Right kidney (tissue), 1 donor: ENCODE data around the gene RHPN2.
A peak's percentile ranks its signal among the peaks of the same experiment; 100 is the strongest.
"Not testable (repeated sequence)": the region's sequence is repeated elsewhere in the genome, so short reads cannot be mapped to it uniquely, and the experiment has no call there.

Experiments
- DNase-seq: peaks from one replicate; pipeline ENCODE4 v3.0.0-alpha.2; 2016

The RHPN2 gene

DNA sequence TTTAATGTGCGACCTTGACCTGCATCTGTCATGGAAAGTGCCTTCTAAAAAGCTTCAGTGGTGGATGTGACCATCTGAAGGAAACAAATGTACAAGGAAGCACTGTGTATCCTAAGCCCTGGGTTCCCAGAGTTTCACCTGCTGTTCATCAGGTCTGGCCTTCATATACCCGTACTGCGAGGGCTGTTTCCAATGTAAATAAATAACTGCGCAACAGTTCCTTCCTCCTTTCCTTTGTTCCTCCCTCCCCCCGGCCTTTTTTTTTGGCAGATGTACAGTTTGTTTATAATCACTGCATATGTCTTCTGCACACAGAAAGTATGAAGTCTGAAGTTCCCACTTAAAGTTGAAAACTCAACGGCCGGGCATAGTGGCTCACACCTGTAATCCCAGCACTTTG, 87.4 kb downstream of the RHPN2 start:
- no peak for DNase-seq

DNA sequence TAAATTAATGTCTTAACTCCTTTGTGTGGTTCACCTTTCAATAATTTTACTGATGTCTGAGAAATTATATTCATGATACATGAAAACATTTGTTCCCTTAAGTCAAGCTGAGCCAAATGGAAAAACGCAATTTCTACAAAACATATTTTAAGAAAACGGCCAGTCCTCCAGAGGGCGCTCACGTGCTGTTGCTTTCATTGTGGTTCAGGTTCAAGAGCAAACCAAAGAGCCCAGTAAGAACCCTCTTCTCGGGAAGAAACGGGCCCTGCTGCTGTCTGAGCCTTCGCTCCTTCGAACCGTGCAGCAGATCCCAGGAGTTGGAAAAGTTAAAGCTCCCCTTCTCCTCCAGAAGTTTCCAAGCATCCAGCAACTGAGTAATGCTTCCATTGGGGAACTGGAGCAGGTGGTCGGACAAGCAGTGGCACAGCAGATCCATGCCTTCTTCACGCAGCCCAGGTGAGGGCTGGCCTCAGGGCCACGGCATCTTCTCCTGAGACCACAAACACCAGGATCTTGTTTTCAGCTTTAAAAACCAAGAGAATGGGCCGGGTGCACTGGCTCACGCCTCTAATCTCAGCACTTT, 88.4 kb downstream of the RHPN2 start:
- peak; percentile 36 for DNase-seq

DNA sequence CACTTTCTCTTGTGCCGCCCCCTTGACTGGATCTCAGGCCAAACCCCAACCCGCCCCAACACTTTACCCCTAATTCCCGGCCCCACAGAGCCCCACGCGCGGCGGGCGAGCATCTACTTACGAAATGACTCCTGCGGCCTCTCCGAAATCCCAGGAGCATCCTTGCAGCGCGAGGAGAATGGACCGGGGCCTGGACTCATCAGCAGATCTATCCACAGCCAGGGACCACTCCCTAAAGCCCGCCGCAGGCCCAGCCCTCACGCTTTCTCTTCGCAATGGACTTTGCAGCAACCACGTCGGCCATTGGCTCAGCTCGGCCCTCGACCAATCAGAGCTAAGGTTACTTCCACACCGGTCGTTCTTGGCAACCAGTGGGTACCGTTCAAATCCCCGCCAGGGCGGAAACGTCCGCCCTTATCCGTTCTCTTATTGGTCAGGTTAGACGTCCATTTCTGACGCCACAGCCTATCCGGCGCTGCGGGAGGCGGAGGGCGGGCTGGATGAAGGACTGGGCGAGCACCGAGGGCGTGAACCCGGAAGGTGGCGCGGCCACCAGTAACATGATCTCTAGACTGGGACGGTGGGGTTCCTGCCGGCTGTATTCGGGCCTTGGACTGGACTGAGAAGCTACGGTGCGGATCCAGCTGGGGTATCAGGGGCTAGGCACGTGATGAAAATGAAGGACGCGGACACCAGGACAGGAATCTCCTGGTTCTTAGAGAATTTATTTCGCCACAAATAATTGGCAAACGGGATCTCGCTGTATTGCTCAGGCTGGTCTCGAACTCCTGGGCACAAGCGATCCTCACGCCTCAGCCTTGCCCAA, 92.8 kb downstream of the RHPN2 start, which contains the start of the genes CEP89 and FAAP24:
TSS of gene CEP89 (minus strand) at position 244 of the 826 bp plus-strand sequence. CDS start at position 160, 84 bp downstream.
TSS of gene FAAP24 (plus strand) at position 528 of the 826 bp plus-strand sequence. CDS start 955 bp downstream, outside the sequence.
- peak; percentile 96 for DNase-seq

DNA sequence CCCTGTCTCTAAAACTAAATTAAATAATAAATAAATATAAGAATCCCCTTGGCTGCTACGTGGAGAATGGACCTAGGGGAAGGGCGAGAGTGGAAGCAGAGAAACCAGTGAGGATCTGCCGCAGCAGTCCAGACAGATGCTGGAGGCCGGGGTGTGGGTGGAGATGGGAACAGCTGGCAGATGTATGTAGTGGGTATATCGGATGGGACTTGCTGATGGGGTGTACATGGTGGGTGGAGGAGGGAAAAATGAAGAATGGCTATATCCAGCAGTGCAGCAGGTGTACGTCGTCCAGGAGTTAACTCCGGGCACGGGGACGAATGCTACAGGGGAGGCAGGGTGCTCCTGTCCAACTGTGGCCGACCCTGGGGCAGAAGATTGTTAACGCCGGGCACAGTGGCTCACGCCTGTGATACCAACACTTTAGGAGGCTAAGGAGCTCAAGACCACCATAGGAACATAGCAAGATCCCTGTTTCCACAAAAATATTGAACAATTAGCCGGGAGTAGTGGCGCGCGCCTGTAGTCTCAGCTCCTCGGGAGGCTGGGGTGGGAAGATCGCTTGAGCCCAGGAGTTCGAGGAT, 93.6 kb downstream of the RHPN2 start:
- DNase-seq: no peak

DNA sequence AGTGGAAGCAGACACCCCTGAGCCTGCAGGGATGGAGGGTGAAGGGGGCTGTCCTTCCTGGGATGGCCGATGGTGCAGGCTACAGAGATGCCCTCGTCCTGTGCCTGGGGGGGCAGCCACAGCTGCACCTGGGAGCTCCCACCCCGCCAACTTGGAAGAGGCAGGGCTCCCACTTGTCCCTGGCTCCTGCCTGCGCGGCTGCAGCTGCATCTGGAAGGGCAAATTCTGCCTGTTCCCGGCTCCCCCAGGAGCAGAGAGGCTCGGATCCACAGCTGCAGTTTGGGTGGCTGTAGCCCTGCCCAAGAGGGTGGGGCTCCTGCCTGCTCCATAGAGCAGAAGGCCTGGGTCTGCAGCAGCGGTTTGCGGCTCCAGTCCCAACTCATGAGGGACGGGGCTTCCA, 95.1 kb downstream of the RHPN2 start:
- no peak for DNase-seq

DNA sequence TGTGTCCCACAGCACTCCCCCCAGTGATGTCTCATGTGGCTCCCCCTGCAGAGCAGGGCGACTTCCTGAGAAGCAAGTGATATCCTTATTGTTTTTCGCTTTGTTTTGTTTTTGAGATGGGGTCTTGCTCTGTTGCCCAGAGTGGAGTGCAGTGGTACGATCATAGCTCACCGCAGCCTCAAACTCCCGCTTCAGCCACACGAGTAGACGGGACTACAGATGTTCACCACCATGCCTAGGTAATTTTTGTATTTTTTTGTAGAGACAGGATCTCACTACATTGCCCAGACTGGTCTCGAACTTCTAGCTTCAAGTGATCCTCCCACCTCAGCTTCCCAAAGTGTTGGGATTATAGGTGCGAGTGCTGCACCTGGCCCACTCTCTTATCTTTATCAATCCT, 97.9 kb downstream of the RHPN2 start:
- no peak for DNase-seq

DNA sequence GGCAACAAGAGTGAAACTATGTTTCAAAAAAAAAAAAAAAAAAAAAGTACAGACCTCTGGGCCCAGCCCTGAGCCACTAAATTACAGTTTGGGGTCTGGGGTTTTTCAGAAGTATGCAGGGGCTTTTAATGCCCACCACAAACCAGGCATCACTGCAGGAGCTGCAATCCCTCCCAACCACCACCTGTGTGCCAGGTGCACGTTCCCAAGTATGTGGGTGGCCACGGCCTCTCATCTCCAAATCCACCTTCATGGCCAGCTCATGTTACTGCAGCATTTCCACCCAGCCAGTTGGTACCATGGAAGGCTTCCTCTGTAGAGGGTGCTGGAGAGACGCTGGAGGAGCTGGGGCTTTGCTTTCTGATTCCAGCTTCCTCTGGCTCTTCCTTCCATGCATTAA, 119.4 kb downstream of the RHPN2 start:
- no peak for DNase-seq

DNA sequence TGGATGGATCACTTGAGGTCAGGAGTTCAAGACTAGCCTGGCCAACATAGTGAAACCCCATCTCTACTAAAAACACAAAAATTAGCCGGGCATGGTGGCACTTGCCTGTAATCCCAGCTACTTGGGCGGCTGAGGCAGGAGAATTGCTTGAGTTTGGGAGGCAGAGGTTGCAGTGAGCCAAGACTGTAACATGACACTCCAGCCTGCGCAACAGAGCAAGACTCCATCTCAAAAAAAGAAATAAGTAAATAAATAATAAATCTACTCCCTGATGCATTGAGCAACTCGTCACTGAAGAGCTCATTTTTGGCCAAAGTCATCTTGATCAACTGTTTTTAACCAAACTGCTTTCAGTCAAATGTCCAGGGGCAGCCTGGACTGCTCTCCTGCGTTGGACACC, 123.4 kb downstream of the RHPN2 start:
- not testable (repeated sequence) for DNase-seq

DNA sequence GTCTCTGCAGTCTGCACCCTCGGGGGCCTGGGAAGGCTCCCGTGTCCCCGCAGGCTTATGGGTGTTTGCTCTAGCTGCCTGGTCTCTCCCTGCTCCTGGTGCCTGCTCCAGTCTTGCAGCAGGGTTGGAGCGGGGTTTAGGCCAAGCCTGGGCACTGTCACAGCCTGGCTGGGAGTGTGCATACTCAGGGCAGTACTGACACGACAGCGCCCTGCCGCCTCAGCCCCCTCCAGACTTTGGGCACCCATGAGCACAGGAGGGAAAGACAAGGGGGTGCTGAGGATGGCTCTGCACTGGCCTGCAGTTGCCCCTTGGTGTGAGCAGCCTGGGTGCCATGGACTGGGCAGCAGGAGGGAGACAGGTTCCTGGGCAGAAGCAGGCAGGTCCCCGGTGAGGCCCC, 128.6 kb downstream of the RHPN2 start:
- no peak for DNase-seq

DNA sequence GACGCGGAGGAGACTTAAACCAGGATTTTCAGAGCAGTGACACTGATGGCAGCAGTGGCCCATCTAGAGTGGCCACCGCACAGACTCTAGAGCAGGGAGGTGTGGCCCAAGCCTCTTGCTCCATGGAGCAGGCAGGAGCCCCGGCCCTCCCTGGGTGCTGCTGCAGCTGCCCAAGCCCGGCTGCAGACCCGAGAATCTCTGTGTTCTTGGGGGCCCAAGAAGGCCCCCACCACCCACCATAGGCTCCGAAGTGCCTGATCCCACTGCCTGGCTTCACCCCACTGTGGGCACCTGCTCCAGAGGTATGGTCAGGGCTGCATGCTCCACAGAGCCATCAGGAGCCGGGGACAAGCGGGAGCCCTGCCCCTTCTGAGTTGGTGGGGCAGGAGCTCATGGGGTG, 129.1 kb downstream of the RHPN2 start:
- no peak for DNase-seq

DNA sequence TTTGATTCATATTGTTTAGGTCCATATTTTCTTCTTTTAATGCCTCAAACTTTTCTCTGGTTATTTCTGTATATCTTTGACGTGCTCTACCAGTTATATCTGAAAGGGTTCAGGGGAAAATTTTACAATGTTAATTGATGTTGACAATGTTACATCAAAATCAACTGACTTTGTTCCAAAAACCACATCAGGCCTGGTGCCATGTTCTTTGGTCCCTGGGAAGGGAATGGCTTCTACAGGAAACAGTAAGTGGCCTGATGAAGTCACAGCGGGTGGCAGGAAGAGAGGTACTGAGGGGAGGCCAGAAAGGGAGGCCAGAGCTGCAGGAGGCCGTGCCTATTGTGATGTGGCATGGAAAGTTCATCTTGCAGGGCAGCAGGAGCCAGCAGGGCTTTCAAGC, 131.1 kb downstream of the RHPN2 start:
- DNase-seq: no peak

DNA sequence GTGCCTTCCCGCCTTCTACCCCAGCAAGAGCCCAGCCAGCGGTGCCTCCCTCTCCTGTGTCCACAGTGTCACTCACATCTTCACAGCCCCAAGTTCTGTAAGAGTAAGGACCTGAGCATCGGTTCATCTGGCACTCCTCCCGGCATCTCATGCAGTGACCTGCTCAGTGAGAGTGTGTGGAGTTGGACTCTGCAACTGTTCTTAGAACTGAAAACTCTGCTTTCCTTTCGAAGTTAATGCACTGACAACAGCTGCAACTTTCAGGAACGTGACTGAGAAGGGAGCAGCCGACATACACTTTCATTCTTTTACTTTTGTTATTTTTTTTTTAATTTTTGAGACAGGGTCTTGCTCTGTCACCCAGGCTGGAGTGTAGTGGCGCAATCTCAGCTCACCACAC, 134.1 kb downstream of the RHPN2 start:
- no peak for DNase-seq

DNA sequence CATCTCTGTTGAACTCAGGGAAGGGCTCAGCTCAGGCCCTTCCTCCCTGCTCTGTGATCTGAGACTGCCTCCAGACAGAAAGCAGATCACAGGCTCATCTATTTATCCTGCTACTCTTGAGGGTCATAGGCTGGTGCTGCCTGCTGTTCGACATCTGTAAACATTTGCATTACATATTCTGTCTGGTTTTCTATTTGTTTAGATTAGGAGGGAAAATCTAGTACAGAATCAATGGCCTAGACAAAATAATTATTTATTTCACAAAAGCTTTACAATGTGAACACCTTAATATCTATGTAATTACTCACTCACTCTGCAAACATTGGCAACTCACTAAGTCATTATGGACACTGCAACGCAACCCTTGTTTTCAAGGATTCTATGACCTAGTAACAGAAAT, 135.9 kb downstream of the RHPN2 start:
- no peak for DNase-seq
